Tibial artery (tissue), 4 donors: ENCODE data around the gene CCDC43.
"Not testable (repeated sequence)": the region's sequence is repeated elsewhere in the genome, so short reads cannot be mapped to it uniquely, and the experiment has no call there.

Experiments used
- DNase-seq, 2 donors: peaks; one replicate each; pipeline ENCODE4 v3.0.0-alpha.2; 2019
- H3K27ac ChIP-seq, 2 donors: fragments of 200-600 bp; sonication (generic) in 1 of 2; 1 replicate in 1 of 2; 2 replicates in 1 of 2; pipeline ENCODE4 v1.5.1; 2018 to 2019; ENCODE audit warnings: mild to moderate bottlenecking in 1 of 2
- H3K27me3 ChIP-seq, 2 donors: fragments of 200-600 bp; sonication (generic) in 1 of 2; one replicate each; pipeline versions ENCODE4 v1.5.1 to v1.6.0; 2016 to 2019
- H3K36me3 ChIP-seq, 3 donors: fragments of 200-600 bp; sonication (generic) in 2 of 3; one replicate each; pipeline ENCODE4 v1.5.1; 2016 to 2019; ENCODE audit warnings: mild to moderate bottlenecking in 2 of 3
- H3K4me1 ChIP-seq, 4 donors: fragments of 200-600 bp; sonication (generic) in 2 of 4; 1 replicate in 3 of 4; 2 replicates in 1 of 4; pipeline ENCODE4 v1.5.1; 2016 to 2019
- H3K4me3 ChIP-seq, 2 donors: fragments of 200-600 bp; sonication (generic) in 1 of 2; 1 replicate in 1 of 2; 2 replicates in 1 of 2; pipeline ENCODE4 v1.5.1; 2018 to 2019; ENCODE audit warnings: mild to moderate bottlenecking in 2 of 2
- H3K9me3 ChIP-seq, 3 donors: fragments of 200-600 bp; sonication (generic) in 1 of 3; one replicate each; pipeline ENCODE4 v1.5.1; 2016 to 2019
- CTCF ChIP-seq, 2 experiments: fragments of 200-600 bp in 1 of 2; fragments of 450-650 bp in 1 of 2; IDR thresholded peaks; one replicate each; pipeline ENCODE4 v1.5.1; 2017 to 2019; ENCODE audit warnings: antibody characterized with exemption in 2 of 2, mild to moderate bottlenecking in 1 of 2, moderate library complexity in 1 of 2
- intact Hi-C: fragments of 100-400 bp; cut with DNase I; formaldehyde crosslinking; loops from one replicate; pipeline ENCODE4 v1.15.0; 2023; ENCODE audit warnings: low total_unique reads

Gene CCDC43

GRCh38 chr17:44688675-44689476 is 700 bp downstream of the CCDC43 start:
- H3K4me3 ChIP-seq: peak overlapping the region; percentile 72 to 73
- H3K36me3 ChIP-seq: peaks cover 0 to 8% (median 6%) of the 10 kb centered on the region in 3 donors
- H3K27me3 ChIP-seq: no peaks in the 10 kb centered on the region
- intact Hi-C loops: no loop called here
- no peak for DNase-seq
- H3K27ac ChIP-seq: peak overlapping the region; percentile 83 to 84
- peaks cover 0 to 22% (median 17%) of the 10 kb centered on the region in 4 donors for H3K4me1 ChIP-seq
- H3K9me3 ChIP-seq: no peaks in the 10 kb centered on the region
- no peak for TF ChIP-seq CTCF (IDR thresholded peaks at IDR 0.05)

- intact Hi-C loops: no loop called here
- Histone ChIP-seq H3K27me3 (no peaks in the 10 kb centered on the region), H3K36me3 (peaks cover 6 to 15% (median 9%) of the 10 kb centered on the region in 3 donors), H3K9me3 (no peaks in the 10 kb centered on the region), H3K4me1 (peaks cover 0 to 22% (median 17%) of the 10 kb centered on the region in 4 donors), H3K27ac (no peak overlapping the region), H3K4me3 (no peak overlapping the region)
- no peak for DNase-seq
- no peak for TF ChIP-seq CTCF (IDR thresholded peaks at IDR 0.05)
Observed at GRCh38 chr17:44688200-44688599, 1.4 kb downstream of the CCDC43 start.

GRCh38 chr17:44687756-44688155 is 1.8 kb downstream of the CCDC43 start:
- H3K4me1 ChIP-seq: peaks cover 0 to 22% (median 17%) of the 10 kb centered on the region in 4 donors
- no peak overlapping the region for H3K4me3 ChIP-seq
- H3K27me3 ChIP-seq: no peaks in the 10 kb centered on the region
- H3K27ac ChIP-seq: no peak overlapping the region
- H3K9me3 ChIP-seq: no peaks in the 10 kb centered on the region
- intact Hi-C loops: no loop called here
- H3K36me3 ChIP-seq: peaks cover 10 to 20% (median 13%) of the 10 kb centered on the region in 3 donors
- no peak for DNase-seq
- no peak for TF ChIP-seq CTCF (IDR thresholded peaks at IDR 0.05)

GRCh38 chr17:44683303-44683702 is 6.3 kb downstream of the CCDC43 start:
- H3K4me1 ChIP-seq, DNase-seq, H3K9me3 ChIP-seq, intact Hi-C loops, H3K27ac ChIP-seq, H3K27me3 ChIP-seq, H3K4me3 ChIP-seq: not testable (repeated sequence)
- H3K36me3 ChIP-seq: peaks cover 34 to 62% (median 55%) of the 10 kb centered on the region in 3 donors

GRCh38 chr17:44677136-44677535 is 12.4 kb downstream of the CCDC43 start:
- Histone ChIP-seq H3K36me3 (peaks cover 22 to 54% (median 36%) of the 10 kb centered on the region in 3 donors), H3K9me3 (no peaks in the 10 kb centered on the region), H3K4me3 (no peak overlapping the region), H3K4me1 (no peaks in the 10 kb centered on the region), H3K27ac (no peak overlapping the region), H3K27me3 (no peaks in the 10 kb centered on the region)
- intact Hi-C loops: no loop called here
- no peak for TF ChIP-seq CTCF (IDR thresholded peaks at IDR 0.05)
- DNase-seq: no peak

GRCh38 chr17:44673893-44674292 is 15.7 kb downstream of the CCDC43 start:
- no peaks in the 10 kb centered on the region for H3K27me3 ChIP-seq
- H3K4me1 ChIP-seq: no peaks in the 10 kb centered on the region
- no peak overlapping the region for H3K27ac ChIP-seq
- peaks cover 6 to 24% (median 10%) of the 10 kb centered on the region in 3 donors for H3K36me3 ChIP-seq
- intact Hi-C loops: no loop called here
- DNase-seq: no peak
- no peaks in the 10 kb centered on the region for H3K9me3 ChIP-seq
- no peak for TF ChIP-seq CTCF (IDR thresholded peaks at IDR 0.05)
- H3K4me3 ChIP-seq: no peak overlapping the region
